Urothelium cell line (cell line): Measurements from ENCODE around the gene PNLIPRP3.
"Not testable (repeated sequence)": the region's sequence is repeated elsewhere in the genome, so short reads cannot be mapped to it uniquely, and the experiment has no call there.

ENCODE experiments used
- DNase-seq: peaks from one replicate; pipeline ENCODE4 v3.0.0; 2011; ENCODE audit warnings: low spot score, mixed read lengths
- FAIRE-seq: peaks from 2 replicates; lab custom pipeline; 2011; peaks lifted over from hg19 to GRCh38; lab: Jason Lieb, UNC

The PNLIPRP3 gene

GRCh38 chr10:116427671-116428070 lies at the start of gene PNLIPRP3:
TSS of gene PNLIPRP3 (plus strand) at chr10:116427847. CDS start at chr10:116428013, 166 bp downstream.
- DNase-seq (no peak), FAIRE-seq (no peak)

GRCh38 chr10:116382290-116382689 lies 45.4 kb upstream of the PNLIPRP3 start:
- DNase-seq (no peak), FAIRE-seq (no peak)

GRCh38 chr10:116385311-116385710 lies 42.3 kb upstream of the PNLIPRP3 start:
- FAIRE-seq = no peak

GRCh38 chr10:116385994-116386809 lies 41.4 kb upstream of the PNLIPRP3 start:
- FAIRE-seq (no peak), DNase-seq (no peak)

More at GRCh38 chr10:116385311-116385710, 42.3 kb upstream of the PNLIPRP3 start:
- no peak for DNase-seq

- not testable (repeated sequence) for FAIRE-seq, DNase-seq
Observed at GRCh38 chr10:116393246-116393831, 34.3 kb upstream of the PNLIPRP3 start.

- no peak for FAIRE-seq
- no peak for DNase-seq
Observed at GRCh38 chr10:116395223-116395985, 32.2 kb upstream of the PNLIPRP3 start.

GRCh38 chr10:116398224-116398623 lies 29.4 kb upstream of the PNLIPRP3 start:
- FAIRE-seq = no peak
- DNase-seq = no peak

- FAIRE-seq (no peak), DNase-seq (no peak)
Observed at GRCh38 chr10:116402858-116403257, 24.8 kb upstream of the PNLIPRP3 start.

GRCh38 chr10:116403740-116404250 lies 23.9 kb upstream of the PNLIPRP3 start:
- FAIRE-seq (no peak), DNase-seq (no peak)

- DNase-seq (no peak), FAIRE-seq (no peak)
Observed at GRCh38 chr10:116408719-116409118, 18.9 kb upstream of the PNLIPRP3 start.

- DNase-seq (no peak), FAIRE-seq (no peak)
Observed at GRCh38 chr10:116410351-116410750, 17.3 kb upstream of the PNLIPRP3 start.

GRCh38 chr10:116417821-116418220 lies 9.8 kb upstream of the PNLIPRP3 start:
- DNase-seq (no peak), FAIRE-seq (no peak)

- FAIRE-seq = no peak
- DNase-seq = no peak
Observed at GRCh38 chr10:116418389-116418788, 9.3 kb upstream of the PNLIPRP3 start.

- DNase-seq (no peak), FAIRE-seq (no peak)
Observed at GRCh38 chr10:116421815-116422214, 5.8 kb upstream of the PNLIPRP3 start.

GRCh38 chr10:116429288-116429977 lies 1.8 kb downstream of the PNLIPRP3 start:
- no peak for DNase-seq
- no peak for FAIRE-seq

GRCh38 chr10:116430288-116430687 lies 2.6 kb downstream of the PNLIPRP3 start:
- no peak for FAIRE-seq
- DNase-seq = no peak

GRCh38 chr10:116431598-116431997 lies 4.0 kb downstream of the PNLIPRP3 start:
- FAIRE-seq = no peak

GRCh38 chr10:116437076-116437692 lies 9.5 kb downstream of the PNLIPRP3 start:
- FAIRE-seq = no peak
- no peak for DNase-seq

More at GRCh38 chr10:116431598-116431997, 4.0 kb downstream of the PNLIPRP3 start:
- DNase-seq = no peak

GRCh38 chr10:116440330-116441030 lies 12.8 kb downstream of the PNLIPRP3 start:
- DNase-seq (no peak), FAIRE-seq (no peak)
